Lower lobe of right lung (tissue), 2 donors: ENCODE results near the gene PIGH. TPM values are rescaled to one million over a fixed set of nuclear protein-coding genes. Genes with fewer than 3 reads are reported as not detected.
"Not testable (repeated sequence)": the region's sequence is repeated elsewhere in the genome, so short reads cannot be mapped to it uniquely, and the experiment has no call there.

ENCODE experiments used
- ATAC-seq, 2 donors: fragments of 200-7000 bp; cut with Tn5 transposase; one replicate each; pipeline ENCODE4 v1.9.1; 2020 to 2022; ENCODE audit warnings: mild to moderate bottlenecking in 2 of 2, moderate library complexity in 2 of 2
- DNase-seq: peaks from one replicate; pipeline ENCODE4 v3.0.0-alpha.2; 2020
- H3K27ac ChIP-seq: fragments of 200-600 bp; one replicate; pipeline ENCODE4 v1.8.0; 2022
- H3K27me3 ChIP-seq: fragments of 200-600 bp; one replicate; pipeline ENCODE4 v1.8.0; 2022; ENCODE audit warnings: low read depth
- H3K36me3 ChIP-seq: fragments of 200-600 bp; one replicate; pipeline ENCODE4 v1.8.0; 2022; ENCODE audit warnings: mild to moderate bottlenecking
- H3K4me1 ChIP-seq: fragments of 200-600 bp; one replicate; pipeline ENCODE4 v1.8.0; 2022
- H3K4me3 ChIP-seq: fragments of 200-600 bp; one replicate; pipeline ENCODE4 v1.8.0; 2022; ENCODE audit warnings: mild to moderate bottlenecking
- H3K9me3 ChIP-seq: fragments of 200-600 bp; one replicate; pipeline ENCODE4 v1.8.0; 2022
- CTCF ChIP-seq: fragments of 200-600 bp; IDR thresholded peaks from one replicate; pipeline ENCODE4 v1.8.0; 2022; ENCODE audit warnings: antibody characterized with exemption, mild to moderate bottlenecking
- intact Hi-C: fragments of 100-400 bp; cut with DNase I; formaldehyde crosslinking; loops from one replicate; pipeline ENCODE4 v1.11.0; 2022
- total RNA-seq: library from RNA; stranded (reverse); fragmentation: NEBNext Ultra II Directional; extraction: Animal tissue kit (Norgen Biotek cat#: 25700); gene quantifications from one replicate; pipeline ENCODE4 v1.2.1, GENCODE V29; 2021
- donor health status: DM: no; HTN: yes; CAD: no; lungs with severe emphysema.

The PIGH gene
- total RNA-seq, 1 donor from 2014 or later: 17.2 TPM

DNA sequence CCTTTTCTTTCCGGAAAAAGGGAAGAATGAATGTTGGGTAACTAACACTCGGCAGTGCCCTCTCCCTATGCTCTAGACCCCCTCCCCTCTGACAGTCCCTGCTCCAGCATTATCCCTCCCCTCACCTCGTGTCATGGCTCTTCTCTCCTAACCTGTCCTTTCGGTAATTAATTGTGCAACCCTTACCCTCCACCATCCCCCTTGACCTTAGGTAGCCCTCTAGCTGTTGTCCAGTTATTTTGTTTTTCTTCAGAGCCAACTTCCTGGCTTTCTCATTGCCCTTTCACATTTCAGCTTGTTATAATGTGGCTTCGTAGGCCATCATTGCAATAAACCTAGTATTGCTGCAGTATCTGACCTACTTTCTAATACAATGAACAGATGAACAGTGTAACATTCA is 30.9 kb upstream of the PIGH start:
- no peaks in the 10 kb centered on the region for H3K9me3 ChIP-seq
- TF ChIP-seq CTCF: no peak
- intact Hi-C loops: no loop called here
- no peak overlapping the region for H3K4me3 ChIP-seq
- ATAC-seq (no peak), DNase-seq (no peak)
- H3K36me3 ChIP-seq: no peaks in the 10 kb centered on the region
- no peaks in the 10 kb centered on the region for H3K27me3 ChIP-seq
- H3K27ac ChIP-seq: no peak overlapping the region
- H3K4me1 ChIP-seq: no peaks in the 10 kb centered on the region

DNA sequence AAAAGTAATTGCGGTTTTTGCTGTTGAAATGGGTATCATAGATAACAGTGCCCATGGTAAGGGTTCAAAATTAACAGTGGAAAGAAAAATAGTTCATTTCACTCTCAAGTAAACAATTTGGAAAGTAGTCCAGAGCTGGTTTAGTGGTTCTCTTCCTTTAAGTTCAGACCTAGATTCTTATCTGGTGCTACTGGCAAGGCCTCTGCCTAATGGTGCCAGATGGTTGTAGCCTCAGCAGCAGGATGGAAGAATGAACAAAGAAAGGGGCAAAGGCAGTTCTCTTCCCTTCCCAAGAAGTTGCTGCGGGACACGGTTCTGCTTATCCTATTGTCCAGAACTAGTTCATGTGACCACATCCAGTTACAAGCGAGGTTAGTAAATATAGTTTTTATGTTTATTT is 30.1 kb upstream of the PIGH start:
- Histone ChIP-seq H3K4me3 (no peak overlapping the region), H3K27me3 (no peaks in the 10 kb centered on the region), H3K4me1 (no peaks in the 10 kb centered on the region), H3K9me3 (no peaks in the 10 kb centered on the region), H3K27ac (no peak overlapping the region), H3K36me3 (no peaks in the 10 kb centered on the region)
- ATAC-seq: no peak
- no peak for TF ChIP-seq CTCF
- intact Hi-C loops: no loop called here
- no peak for DNase-seq

GRCh38 chr14:67627519-67627918 is 27.5 kb upstream of the PIGH start:
- ATAC-seq (no peak), DNase-seq (no peak)
- Histone ChIP-seq H3K36me3 (no peaks in the 10 kb centered on the region), H3K4me1 (peaks cover 6% of the 10 kb centered on the region), H3K4me3 (no peak overlapping the region), H3K9me3 (no peaks in the 10 kb centered on the region), H3K27ac (no peak overlapping the region), H3K27me3 (no peaks in the 10 kb centered on the region)
- intact Hi-C loops: no loop called here
- no peak for TF ChIP-seq CTCF

- DNase-seq: not testable (repeated sequence)
These were observed 26.1 kb upstream of the PIGH start for GRCh38 chr14:67626131-67626530.

DNA sequence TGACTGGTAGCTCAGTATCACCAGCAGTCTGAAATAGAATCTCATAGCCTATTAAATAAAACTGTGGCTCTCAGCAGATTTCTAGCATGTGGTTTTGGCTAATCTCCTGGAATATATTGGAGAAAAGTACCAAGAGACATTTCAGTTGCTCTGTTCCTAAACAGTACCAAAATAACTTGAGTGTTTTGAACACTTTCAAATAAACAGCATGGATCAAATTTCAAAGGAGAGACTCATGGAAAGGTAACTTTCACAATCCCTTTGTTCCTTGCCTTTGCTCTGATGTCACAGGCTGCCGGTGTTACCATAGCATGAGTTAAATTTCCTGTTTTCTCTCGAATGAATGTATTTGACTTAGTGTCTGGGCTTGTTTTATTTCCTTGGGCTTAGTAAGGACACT is 23.0 kb upstream of the PIGH start:
- no peak overlapping the region for H3K4me3 ChIP-seq
- ATAC-seq: no peak

More at GRCh38 chr14:67626131-67626530, 26.1 kb upstream of the PIGH start:
- peaks cover 10% of the 10 kb centered on the region for H3K4me1 ChIP-seq
- intact Hi-C loops, H3K27ac ChIP-seq, ATAC-seq, H3K27me3 ChIP-seq, H3K9me3 ChIP-seq, H3K4me3 ChIP-seq, H3K36me3 ChIP-seq: not testable (repeated sequence)

GRCh38 chr14:67622675-67623074 is 22.6 kb upstream of the PIGH start:
- DNase-seq: no peak
- intact Hi-C loops: no loop called here
- no peak for TF ChIP-seq CTCF
- Histone ChIP-seq H3K27me3 (no peaks in the 10 kb centered on the region), H3K9me3 (no peaks in the 10 kb centered on the region), H3K36me3 (no peaks in the 10 kb centered on the region), H3K4me1 (peaks cover 22% of the 10 kb centered on the region), H3K4me3 (no peak overlapping the region), H3K27ac (peak overlapping the region; percentile 32)
- ATAC-seq: no peak

More for the DNA sequence above, 23.0 kb upstream of the PIGH start:
- peak overlapping the region; percentile 32 for H3K27ac ChIP-seq
- TF ChIP-seq CTCF: no peak
- DNase-seq: no peak
- peaks cover 22% of the 10 kb centered on the region for H3K4me1 ChIP-seq
- intact Hi-C loops: no loop called here
- H3K9me3 ChIP-seq: no peaks in the 10 kb centered on the region
- no peaks in the 10 kb centered on the region for H3K27me3 ChIP-seq
- H3K36me3 ChIP-seq: no peaks in the 10 kb centered on the region
